ENCODE measurements around the gene POU4F3. TPM values are rescaled to one million over a fixed set of nuclear protein-coding genes. Genes with fewer than 3 reads are reported as not detected.
A peak's percentile ranks its signal among the peaks of the same experiment; 100 is the strongest.

POU4F3 gene
- total and polyA plus RNA-seq, 2 of the 8 experiments (the other 6 are each of a cell fraction or from before 2014, with no cell fraction given), result 0.09 TPM; not detected in 1

GRCh38 chr5:146334074-146334533 lies 4.5 kb upstream of the POU4F3 start:
- FAIRE-seq, result no peak
- Histone ChIP-seq H2AK5ac (ENCODE audit: low read depth, low read length) (no peak overlapping the region), H3K27me3 (replicated peaks in 1 of 4; ENCODE audit: control insufficient read depth in 3 of 4, extremely low read depth in 1 of 4, insufficient read depth in 3 of 4, low read length in 3 of 4) (peaks cover 70 to 81% (median 75%) of the 10 kb centered on the region in 4 experiments), H4K8ac (ENCODE audit: extremely low read depth, insufficient read depth, low read length) (no peak overlapping the region), H3K4me1 (replicated peaks in 1 of 4; ENCODE audit: control insufficient read depth in 3 of 4, insufficient read depth in 4 of 4, low read length in 3 of 4) (peaks cover 10 to 24% (median 16%) of the 10 kb centered on the region in 4 experiments), H4K5ac (ENCODE audit: insufficient read length, low read depth, low read length) (no peak overlapping the region), H3K56ac (replicated peaks; ENCODE audit: insufficient read length, low read depth, low read length) (no peak overlapping the region), H3K79me2 (ENCODE audit: control insufficient read depth in 1 of 2, insufficient read depth in 2 of 2, low read length in 2 of 2) (no peaks in the 10 kb centered on the region), H3K27ac (ENCODE audit: low read depth, low read length) (no peak overlapping the region), H2BK12ac (ENCODE audit: low read depth, low read length) (peak overlapping the region; percentile 9; the same call in 1 of the 2 replicates), H3K9ac (replicated peaks in 1 of 4; ENCODE audit: extremely low read depth in 1 of 4, low read depth in 3 of 4, low read length in 3 of 4) (no peak overlapping the region), H2BK120ac (replicated peaks; ENCODE audit: low read depth, low read length) (no peak overlapping the region), H2BK20ac (ENCODE audit: low read length) (no peak overlapping the region), H4K20me1 (replicated peaks in 1 of 2; ENCODE audit: control insufficient read depth in 1 of 2, insufficient read depth in 2 of 2, low read length in 2 of 2) (peaks cover 9 to 22% of the 10 kb centered on the region in 2 experiments), H3K4me3 (ENCODE audit: extremely low read depth in 1 of 4, insufficient read depth in 2 of 4, low read depth in 3 of 4, low read length in 4 of 4) (peak overlapping the region in 3 of 4 experiments; percentile 9 to 48 (median 32); a peak in 4 of 8 replicates), H3K79me1 (ENCODE audit: low read depth, low read length) (no peaks in the 10 kb centered on the region), H3K23ac (ENCODE audit: insufficient read length) (no peak overlapping the region), H2BK15ac (ENCODE audit: low read length) (no peak overlapping the region), H3K14ac (ENCODE audit: insufficient read length) (no peak overlapping the region), H2AFZ (ENCODE audit: low read length) (no peak overlapping the region; the same call in 1 of the 2 replicates), H3K4ac (replicated peaks; ENCODE audit: insufficient read length, low read depth, low read length) (no peak overlapping the region), H4K91ac (replicated peaks; ENCODE audit: insufficient read length, low read length) (no peak overlapping the region), H3K23me2 (ENCODE audit: low read depth, low read length) (peaks cover 12% of the 10 kb centered on the region; the same call in 1 of the 2 replicates), H3K18ac (ENCODE audit: extremely low read depth, low read length) (no peak overlapping the region), H2BK5ac (ENCODE audit: low read depth, low read length) (no peak overlapping the region; the same call in 1 of the 2 replicates), H3K36me3 (ENCODE audit: control insufficient read depth in 2 of 4, insufficient read depth in 4 of 4, low read length in 3 of 4) (no peaks in the 10 kb centered on the region; a peak in 1 of 8 replicates), H3K4me2 (ENCODE audit: insufficient read depth in 1 of 2, low read depth in 2 of 2, low read length in 2 of 2) (peak overlapping the region; percentile 61 to 74), H3K9me3 (ENCODE audit: insufficient read depth in 2 of 2, low read depth in 1 of 2, low read length in 1 of 2) (no peaks in the 10 kb centered on the region)
- WGBS, 2 experiments (ENCODE audit: extremely low coverage in 1 of 2, insufficient coverage in 1 of 2, insufficient read length in 1 of 2, insufficient replicate concordance in 2 of 2, low coverage in 1 of 2, low lambda C conversion rate in 2 of 2, missing lambda C conversion rate in 1 of 2), result 5% methylated on average over 17 of the region's 24 CpGs; no CpG with 5 or more reads in 1 of the 2 experiments
- POLR2A ChIA-PET (ENCODE audit: partially characterized antibody), result interaction anchor here (0.6 to 1.8 kb wide), 3 partner anchors 11 to 304 kb away, joined by 3 to 8 read pairs (median 3); no protein-coding TSS in a partner anchor
- CTCF ChIA-PET (ENCODE audit: partially characterized antibody), result interaction anchor here (0.5 to 3.6 kb wide), 7 partner anchors 10 to 1310 kb away, joined by 3 to 19 read pairs (median 3); no protein-coding TSS in a partner anchor
- DNase-seq (ENCODE audit: low read depth in 1 of 2, low spot score in 2 of 2), result peak in 1 of 2 experiments; percentile 65
- TF ChIP-seq SUZ12 (IDR thresholded peaks at IDR 0.05; ENCODE audit: low read length), result peak; percentile 89
- TF ChIP-seq HDAC2 (IDR thresholded peaks at IDR 0.05; ENCODE audit: borderline replicate concordance in 1 of 2, low read depth in 2 of 2, low read length in 2 of 2), result no peak
- peak; percentile 79; the same call in 1 of the 2 replicates for TF ChIP-seq TCF12 (IDR thresholded peaks at IDR 0.05; ENCODE audit: low read depth, low read length)
- TF ChIP-seq ATF3 (IDR thresholded peaks at IDR 0.05; ENCODE audit: insufficient read depth, low read depth, low read length), result no peak
- 0 out of 2 replicates have a peak, but pooled peaks have one; percentile 56 for TF ChIP-seq RBBP5 (IDR thresholded peaks at IDR 0.05; ENCODE audit: borderline replicate concordance, low read depth, low read length)
- TF ChIP-seq EZH2 (IDR thresholded peaks at IDR 0.05; ENCODE audit: low read depth, low read length, severe bottlenecking), result peak; percentile 85
- no peak for TF ChIP-seq BACH1 (IDR thresholded peaks at IDR 0.05; ENCODE audit: low read length)
- TF ChIP-seq MAX (IDR thresholded peaks at IDR 0.05), result peak; percentile 73
- TF ChIP-seq FOSL1 (IDR thresholded peaks at IDR 0.05; ENCODE audit: insufficient read depth, low read depth, low read length), result no peak
- TF ChIP-seq CTBP2 (IDR thresholded peaks at IDR 0.05; ENCODE audit: borderline replicate concordance, insufficient read depth, insufficient read length, low read length), result peak; percentile 42
- TF ChIP-seq RFX5 (IDR thresholded peaks at IDR 0.05; ENCODE audit: borderline replicate concordance, low read depth, low read length), result no peak

Measured in H1 (cell line).